ENCODE data around the gene GTF2IRD1.
"Not testable (repeated sequence)": the region's sequence is repeated elsewhere in the genome, so short reads cannot be mapped to it uniquely, and the experiment has no call there.

GTF2IRD1 gene

DNA sequence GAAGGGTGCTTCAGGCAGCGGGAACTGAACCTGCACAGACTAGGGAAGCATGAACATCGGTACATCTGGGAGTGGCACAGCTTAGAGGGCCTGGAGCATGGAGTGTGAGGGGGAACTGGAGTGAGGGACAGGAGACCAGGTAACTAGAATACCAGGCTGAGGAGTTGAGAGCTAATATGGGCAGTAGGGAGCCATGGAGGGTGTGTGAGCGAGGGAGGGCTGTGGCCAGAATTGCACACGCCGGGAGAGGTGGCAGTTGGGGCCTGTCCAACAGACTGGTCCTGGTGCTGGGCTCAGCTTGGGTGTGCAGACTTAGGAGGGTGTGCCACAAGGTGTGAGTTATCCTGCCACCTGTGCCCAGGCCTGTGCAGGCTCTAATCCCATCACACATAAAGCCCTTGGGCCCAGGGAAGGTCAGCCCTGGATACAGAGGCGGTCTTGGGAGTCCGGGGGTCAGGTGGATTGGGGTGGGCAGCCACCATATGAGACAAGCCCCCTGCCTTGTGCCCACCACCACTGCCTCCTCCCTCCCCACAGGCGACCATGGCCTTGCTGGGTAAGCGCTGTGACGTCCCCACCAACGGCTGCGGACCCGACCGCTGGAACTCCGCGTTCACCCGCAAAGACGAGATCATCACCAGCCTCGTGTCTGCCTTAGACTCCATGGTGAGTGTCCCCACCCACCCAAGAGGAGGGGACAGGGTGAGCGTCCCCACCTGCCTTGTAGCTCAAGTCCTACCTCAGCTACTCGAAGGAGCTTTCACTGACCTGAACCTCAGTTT is 54.0 kb downstream of the GTF2IRD1 start:
- in situ Hi-C loops (cut with HindIII; ENCODE audit: low sequenced_read_pairs) = no loop called here

DNA sequence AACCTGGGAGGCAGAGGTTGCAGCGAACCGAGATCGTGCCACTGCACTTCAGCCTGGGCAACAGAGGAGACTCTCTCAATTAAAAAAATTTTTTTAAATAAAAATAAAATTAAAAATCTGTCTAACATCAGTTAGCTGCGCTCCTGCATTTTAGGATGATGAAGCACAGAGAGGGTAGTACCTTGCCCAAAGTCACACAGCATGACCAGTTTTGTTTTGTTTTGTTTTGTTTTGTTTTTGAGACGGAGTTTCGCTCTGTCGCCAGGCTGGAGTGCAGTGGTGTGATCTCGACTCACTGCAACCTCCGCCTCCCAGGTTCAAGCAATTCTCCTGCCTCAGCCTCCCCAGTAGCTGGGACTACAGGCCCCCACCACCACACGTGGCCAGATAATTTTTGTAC is 55.7 kb downstream of the GTF2IRD1 start:
- in situ Hi-C loops (cut with HindIII; ENCODE audit: low sequenced_read_pairs) = not testable (repeated sequence)

DNA sequence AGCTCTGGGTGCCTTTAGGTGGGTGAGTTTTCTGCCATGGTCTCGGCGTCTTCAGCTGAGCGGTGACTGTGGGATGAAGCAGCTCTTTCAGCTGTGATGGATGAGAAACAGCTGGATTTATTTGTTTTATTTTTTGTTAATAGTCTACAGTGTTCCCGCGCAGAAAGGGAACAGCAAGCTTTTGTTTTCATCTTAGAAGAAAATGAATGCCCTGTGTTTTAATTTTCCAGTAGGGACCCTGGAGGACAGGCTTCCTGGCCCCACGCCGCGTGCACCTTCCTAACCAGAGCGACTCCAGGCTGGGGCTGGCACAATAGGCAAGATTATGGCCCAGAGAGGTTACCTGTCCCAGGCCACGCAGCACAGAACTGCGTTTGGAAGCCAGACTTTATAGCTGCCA is 57.6 kb downstream of the GTF2IRD1 start:
- in situ Hi-C loops (cut with HindIII; ENCODE audit: low sequenced_read_pairs) = no loop called here

DNA sequence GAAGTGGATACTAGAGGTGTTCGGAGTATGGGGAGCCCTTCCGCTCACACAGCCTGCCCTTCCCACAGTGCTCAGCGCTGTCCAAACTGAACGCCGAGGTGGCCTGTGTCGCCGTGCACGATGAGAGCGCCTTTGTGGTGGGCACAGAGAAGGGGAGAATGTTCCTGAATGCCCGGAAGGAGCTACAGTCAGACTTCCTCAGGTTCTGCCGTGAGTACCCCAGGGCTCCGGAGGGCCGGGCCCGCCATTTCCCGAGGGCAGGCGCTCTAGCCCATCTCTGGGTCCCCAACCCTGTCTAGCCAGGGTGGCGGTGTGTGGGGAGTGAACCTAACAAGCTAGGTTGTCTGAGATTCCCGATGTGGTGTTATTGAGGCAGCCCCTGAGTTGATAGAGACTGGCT is 59.1 kb downstream of the GTF2IRD1 start:
- in situ Hi-C loops (cut with HindIII; ENCODE audit: low sequenced_read_pairs) = no loop called here

DNA sequence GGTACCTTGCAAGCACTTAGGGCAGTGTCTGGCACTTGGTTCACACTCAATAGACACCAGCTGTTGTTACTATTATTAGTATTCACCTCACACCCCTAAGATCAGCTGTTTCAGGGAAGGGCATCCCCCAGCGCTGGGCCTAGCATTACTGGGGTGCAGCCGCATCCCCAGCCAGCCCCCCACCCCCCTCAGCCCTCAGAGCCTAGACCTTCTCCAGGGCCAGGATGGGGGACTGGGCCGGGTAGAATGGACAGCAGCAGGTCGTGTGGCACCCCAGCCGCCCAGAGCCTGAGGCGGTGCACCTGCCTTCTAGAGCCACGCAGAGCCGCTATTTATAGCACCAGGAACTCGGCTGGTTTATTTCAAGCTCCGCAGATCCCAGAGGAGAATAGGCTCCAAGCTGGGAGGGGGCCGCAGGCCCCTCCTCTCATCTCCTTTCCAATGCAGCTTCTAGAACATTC is 60.5 kb downstream of the GTF2IRD1 start:
- in situ Hi-C loops (cut with HindIII; ENCODE audit: low sequenced_read_pairs) = no loop called here

DNA sequence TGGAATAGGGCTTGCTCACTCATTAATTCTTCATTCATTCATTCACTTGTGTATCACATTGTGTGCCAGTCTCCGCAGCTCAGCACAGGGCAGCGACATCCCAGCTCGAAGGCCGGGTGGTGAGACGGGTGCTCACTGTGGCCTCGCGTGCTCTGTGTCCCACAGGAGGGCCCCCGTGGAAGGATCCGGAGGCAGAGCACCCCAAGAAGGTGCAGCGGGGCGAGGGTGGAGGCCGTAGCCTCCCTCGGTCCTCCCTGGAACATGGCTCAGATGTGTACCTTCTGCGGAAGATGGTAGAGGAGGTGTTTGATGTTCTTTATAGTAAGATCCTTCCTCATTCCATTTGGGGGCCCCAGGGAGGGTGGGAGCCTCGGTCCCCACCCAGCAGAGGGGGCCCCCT is 61.6 kb downstream of the GTF2IRD1 start:
- in situ Hi-C loops (cut with HindIII; ENCODE audit: low sequenced_read_pairs) = no loop called here

DNA sequence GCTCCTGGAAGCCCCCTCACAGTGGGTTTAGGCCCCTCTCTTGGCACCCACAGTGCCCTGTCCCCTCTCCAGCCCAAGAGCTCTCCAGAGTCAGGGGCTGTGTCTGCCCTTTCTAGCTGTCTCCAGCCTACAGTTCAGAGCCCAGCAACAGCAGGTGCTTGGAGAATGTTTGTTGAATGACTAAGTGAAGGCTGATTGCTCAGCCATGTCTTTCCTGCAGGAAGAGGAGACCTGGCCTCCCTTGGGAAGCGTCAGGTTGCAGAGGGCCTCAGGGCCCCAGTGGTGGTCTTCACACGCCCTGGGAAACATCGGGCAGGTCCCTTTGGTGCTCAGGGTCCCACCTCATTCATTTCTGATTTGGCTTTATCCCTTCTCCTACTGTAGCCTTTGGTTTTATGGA is 62.5 kb downstream of the GTF2IRD1 start:
- in situ Hi-C loops (cut with HindIII; ENCODE audit: low sequenced_read_pairs) = no loop called here

DNA sequence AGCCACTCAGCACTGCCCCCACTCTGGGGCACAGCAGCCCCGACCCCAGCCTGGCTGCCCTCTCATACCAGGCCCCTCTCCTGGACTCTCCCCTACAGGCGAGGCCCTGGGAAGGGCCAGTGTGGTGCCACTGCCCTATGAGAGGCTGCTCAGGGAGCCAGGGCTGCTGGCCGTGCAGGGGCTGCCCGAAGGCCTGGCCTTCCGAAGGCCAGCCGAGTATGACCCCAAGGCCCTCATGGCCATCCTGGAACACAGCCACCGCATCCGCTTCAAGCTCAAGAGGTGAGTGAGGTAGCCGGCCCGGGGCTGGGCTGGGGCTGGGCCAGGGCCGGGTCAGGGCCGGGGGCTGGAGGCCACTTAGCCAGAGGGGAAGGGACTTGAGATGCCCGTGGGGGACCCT is 64.3 kb downstream of the GTF2IRD1 start:
- in situ Hi-C loops (cut with HindIII; ENCODE audit: low sequenced_read_pairs) = no loop called here

DNA sequence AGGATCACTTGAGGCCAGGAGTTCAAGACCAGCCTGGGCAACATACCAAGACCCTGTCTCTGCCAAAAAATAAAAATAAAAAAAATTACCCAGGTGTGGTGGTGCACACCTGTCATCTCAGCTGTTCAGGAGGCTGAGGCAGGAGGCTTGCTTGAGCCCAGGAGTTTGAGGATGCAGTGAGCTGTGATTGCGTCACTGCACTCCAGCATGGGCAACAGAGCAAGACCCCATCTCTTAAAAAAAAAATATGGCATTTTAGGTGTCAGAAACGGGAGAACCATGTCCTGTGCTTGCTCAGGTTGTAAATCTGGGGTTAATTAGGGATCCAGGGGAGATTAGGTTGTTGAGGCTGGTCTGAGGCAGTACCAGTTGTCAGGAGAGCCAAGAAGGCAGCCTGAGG is 64.9 kb downstream of the GTF2IRD1 start:
- in situ Hi-C loops (cut with HindIII; ENCODE audit: low sequenced_read_pairs) = no loop called here

DNA sequence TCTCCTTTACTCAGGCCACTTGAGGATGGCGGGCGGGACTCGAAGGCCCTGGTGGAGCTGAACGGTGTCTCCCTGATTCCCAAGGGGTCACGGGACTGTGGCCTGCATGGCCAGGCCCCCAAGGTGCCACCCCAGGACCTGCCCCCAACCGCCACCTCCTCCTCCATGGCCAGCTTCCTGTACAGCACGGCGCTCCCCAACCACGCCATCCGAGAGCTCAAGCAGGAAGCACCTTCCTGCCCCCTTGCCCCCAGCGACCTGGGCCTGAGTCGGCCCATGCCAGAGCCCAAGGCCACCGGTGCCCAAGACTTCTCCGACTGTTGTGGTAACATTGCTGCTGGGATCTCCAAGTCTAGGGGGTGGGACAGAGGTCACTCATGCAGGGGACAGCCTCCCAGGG is 65.7 kb downstream of the GTF2IRD1 start:
- in situ Hi-C loops (cut with HindIII; ENCODE audit: low sequenced_read_pairs) = no loop called here

DNA sequence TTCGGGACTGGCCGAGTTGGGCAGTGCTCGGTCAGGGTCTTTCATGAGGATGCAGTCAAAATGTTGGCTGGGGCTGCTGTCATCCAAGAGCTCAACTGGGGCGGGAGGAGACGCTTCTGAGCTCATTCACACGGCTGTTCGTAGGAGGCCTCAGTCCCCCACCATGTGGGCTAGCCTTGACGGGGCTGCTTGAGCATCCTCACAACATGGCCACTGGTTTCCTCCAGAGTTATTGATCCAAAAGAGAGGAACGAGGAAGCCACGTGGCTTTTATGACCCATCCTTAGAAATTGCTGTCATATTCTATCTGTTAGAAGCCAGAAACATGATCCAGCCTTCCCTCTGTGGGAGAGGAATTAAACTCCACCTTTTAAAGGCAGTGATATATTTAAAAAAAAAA is 68.1 kb downstream of the GTF2IRD1 start:
- in situ Hi-C loops (cut with HindIII; ENCODE audit: low sequenced_read_pairs) = no loop called here

DNA sequence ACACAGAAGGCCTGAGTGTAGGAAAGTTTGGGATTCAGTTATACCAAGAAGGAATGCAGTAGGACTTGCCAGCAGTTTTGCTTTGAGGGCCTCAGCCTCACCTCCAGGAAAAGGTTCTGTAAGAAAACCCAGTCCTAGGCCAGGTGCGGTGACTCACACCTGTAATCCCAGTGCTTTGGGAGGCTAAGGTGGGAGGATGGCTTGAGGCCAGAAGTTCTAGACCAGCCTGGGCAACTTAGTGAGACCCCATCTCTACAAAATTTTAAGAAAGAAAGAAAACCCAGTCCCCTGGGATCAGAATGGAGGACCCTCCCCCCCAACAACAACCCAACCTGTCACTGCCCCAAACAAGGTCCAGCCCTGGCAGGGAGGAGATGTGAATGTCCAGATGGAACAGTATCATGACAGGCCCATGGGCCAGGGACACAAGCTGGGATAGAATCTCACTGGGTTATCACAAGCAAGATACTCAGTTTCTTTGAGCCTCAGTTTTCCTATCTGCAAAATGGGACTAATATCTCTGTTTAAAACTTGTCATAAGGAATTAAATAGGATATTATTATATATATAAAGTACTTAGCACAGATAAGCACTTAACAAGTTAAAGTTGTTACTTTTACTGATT is 68.7 kb downstream of the GTF2IRD1 start:
- in situ Hi-C loops (cut with HindIII; ENCODE audit: low sequenced_read_pairs) = no loop called here

DNA sequence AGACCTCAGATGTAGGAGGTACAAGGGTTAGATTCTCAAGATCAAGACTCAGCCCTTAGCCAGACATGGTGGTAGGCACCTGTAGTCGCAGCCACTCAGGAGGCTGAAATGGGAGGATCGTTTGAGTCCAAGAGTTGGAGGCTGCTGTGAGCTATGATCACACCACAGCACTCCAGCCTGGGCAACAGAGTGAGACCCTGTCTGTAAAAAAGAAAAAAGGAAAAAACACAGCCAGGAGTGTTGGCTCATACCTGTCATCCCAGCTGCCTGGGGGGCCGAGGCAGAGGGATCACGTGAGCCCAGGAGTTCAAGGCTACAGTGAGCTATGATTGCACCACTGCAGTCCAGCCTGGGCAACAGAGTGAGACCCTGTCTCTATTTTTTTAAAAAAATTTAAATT is 69.3 kb downstream of the GTF2IRD1 start:
- in situ Hi-C loops (cut with HindIII; ENCODE audit: low sequenced_read_pairs) = no loop called here

DNA sequence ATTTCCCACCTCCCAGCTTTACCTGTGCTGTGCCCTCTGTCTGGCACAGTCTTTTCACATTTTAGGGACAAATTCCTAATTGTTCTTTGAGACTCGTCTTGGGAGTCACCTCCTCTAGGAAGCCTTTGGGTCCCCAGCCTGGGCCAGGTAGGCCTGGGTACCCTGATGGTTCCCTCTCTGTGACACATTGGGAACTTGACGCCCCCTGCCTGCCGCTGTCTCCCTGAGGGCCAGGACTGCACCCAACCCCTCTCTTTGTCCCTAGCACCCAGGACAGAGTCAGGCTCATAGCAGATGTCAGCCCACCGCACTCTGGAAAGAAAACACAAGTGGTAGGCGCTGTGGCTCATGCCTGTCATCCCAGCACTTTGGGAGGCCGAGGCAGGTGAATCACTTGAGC is 71.4 kb downstream of the GTF2IRD1 start:
- in situ Hi-C loops (cut with HindIII; ENCODE audit: low sequenced_read_pairs) = no loop called here

DNA sequence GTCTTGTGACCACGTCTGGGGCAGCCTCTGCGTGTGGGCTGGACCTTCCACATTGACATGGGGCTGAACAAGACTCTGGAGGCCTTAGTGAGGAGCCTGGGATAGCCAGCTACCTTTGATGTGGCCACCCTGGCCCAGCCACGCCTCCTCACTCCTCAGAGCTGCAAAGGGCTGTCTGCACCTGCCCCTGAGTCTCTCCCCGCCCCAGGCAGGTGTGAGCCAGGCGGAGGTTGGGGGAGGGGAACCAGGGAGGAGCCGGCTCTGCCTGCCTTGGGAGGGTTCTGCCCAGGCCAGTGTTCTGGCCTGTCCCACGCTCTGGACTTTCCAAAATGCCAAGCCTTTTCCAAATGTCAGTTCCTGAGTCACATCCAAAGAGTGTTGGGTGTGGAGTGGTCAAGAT is 72.2 kb downstream of the GTF2IRD1 start:
- in situ Hi-C loops (cut with HindIII; ENCODE audit: low sequenced_read_pairs) = no loop called here

DNA sequence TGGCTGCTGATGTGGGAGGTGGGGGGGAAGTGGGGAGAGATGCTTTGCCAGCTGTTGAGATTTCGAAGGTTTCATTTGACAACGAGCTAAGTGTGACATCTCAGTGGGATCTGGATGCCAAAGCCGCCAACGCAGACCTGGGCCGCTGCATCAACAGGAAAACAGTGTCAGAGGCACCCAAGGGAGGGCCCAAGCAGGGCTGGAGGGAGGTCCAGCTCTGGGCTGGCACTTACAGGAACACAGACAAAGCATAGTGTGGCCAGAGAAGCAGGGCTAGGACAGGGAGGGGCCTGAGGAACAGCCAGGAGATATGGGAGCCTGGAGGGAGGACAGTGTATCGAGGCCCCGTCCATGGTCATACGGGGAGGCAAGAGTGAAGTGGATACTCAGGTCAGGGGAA is 73.1 kb downstream of the GTF2IRD1 start:
- in situ Hi-C loops (cut with HindIII; ENCODE audit: low sequenced_read_pairs) = no loop called here

DNA sequence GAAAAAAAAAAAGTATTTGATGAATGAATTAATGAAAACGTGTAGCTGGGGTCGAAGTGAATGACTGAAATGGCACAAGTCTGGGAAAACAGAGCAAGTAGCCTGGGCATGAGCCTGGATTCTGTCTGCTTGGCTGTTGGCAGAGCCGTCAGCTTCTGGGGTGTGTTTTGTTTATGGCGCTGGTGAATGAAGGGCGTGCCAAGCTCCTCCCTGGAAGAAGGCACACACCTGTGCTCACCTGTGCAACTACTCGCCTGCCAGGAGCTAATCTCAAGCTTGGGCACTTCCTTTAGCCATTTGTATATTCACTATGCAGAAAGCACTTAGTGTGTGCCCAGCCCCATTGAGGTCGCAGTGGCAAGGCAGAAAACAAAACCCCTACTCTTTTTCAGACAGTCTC is 74.1 kb downstream of the GTF2IRD1 start:
- in situ Hi-C loops (cut with HindIII; ENCODE audit: low sequenced_read_pairs) = no loop called here

DNA sequence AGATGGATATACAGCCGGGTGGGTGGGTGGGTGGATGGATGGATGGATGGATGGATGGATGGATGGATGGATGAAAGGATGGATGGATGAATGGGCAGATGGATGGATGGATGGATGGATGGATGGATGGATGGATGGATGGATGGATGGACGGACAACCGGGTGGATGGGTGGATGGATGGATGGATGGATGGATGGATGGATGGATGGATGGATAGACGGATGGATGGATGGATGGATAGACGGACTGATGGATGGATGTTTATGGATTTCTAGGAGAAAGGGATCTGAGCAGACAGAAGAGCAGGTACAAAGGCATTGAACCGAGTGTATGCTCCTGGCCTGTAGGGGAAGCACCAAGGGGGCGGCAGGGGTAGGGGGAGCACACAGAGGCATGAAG is 75.1 kb downstream of the GTF2IRD1 start:
- in situ Hi-C loops (cut with HindIII; ENCODE audit: low sequenced_read_pairs) = not testable (repeated sequence)

DNA sequence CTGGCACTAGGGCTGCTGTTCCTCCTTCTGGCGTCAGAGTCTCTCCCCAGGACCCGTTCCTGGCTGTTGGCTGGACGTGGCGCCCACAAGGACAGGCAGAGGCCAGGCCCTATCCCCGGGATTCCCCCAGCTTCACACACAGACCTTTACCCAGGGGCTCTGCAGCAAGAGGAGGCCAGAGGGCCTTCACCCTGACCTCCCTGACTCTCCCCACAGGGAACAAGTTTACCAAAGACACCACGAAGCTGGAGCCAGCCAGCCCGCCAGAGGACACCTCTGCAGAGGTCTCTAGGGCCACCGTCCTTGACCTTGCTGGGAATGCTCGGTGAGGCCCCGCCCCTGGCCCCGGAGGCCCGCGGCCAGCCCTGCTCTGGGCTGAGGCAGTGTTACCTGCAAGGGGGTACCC is 82.2 kb downstream of the GTF2IRD1 start:
- in situ Hi-C loops (cut with HindIII; ENCODE audit: low sequenced_read_pairs) = no loop called here

DNA sequence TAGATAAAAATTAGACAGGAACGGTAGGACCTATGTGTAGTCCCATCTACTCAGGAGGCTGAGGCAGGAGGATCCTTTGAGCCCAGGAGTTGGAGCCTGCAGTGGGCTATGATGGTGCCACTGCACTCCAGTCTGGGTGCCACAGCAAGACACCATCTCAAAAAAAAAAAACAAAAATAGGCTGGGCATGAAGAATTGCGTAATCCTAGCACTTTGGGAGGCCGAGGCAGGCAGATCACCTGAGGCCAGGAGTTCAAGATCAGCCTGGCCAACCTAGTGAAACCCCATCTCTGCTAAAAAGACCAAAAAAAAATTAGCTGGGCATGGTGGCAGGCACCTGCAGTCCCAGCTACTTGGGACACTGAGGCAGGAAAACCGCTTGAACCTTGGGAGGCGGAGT is 88.2 kb downstream of the GTF2IRD1 start:
- in situ Hi-C loops (cut with HindIII; ENCODE audit: low sequenced_read_pairs) = not testable (repeated sequence)

DNA sequence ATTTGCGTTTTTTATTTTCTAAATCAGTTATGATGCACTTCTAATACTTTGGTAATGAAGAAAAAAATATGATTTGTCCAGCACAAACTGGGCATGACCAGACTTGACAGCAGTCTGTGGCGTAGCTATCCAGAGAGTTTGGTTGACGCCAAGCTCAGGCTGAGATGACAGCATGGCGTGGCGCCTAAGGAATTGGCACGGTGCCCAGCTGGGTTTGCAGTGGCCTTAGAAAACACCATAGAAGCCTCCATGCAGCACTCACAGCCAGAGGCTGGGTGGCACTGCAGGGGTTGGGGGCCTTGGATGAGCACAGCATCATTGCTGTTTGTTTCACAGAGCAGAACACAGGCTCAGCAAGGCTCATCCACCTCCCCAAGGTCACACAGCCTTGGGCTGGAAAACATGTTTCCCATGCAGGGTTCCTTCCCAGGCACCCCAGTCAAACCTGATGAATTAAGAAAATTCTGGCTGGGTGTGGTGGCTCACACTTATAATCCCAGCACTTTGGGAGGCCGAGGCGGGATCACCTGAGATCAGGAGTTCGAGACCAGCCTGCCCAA is 88.9 kb downstream of the GTF2IRD1 start:
- in situ Hi-C loops (cut with HindIII; ENCODE audit: low sequenced_read_pairs) = no loop called here

DNA sequence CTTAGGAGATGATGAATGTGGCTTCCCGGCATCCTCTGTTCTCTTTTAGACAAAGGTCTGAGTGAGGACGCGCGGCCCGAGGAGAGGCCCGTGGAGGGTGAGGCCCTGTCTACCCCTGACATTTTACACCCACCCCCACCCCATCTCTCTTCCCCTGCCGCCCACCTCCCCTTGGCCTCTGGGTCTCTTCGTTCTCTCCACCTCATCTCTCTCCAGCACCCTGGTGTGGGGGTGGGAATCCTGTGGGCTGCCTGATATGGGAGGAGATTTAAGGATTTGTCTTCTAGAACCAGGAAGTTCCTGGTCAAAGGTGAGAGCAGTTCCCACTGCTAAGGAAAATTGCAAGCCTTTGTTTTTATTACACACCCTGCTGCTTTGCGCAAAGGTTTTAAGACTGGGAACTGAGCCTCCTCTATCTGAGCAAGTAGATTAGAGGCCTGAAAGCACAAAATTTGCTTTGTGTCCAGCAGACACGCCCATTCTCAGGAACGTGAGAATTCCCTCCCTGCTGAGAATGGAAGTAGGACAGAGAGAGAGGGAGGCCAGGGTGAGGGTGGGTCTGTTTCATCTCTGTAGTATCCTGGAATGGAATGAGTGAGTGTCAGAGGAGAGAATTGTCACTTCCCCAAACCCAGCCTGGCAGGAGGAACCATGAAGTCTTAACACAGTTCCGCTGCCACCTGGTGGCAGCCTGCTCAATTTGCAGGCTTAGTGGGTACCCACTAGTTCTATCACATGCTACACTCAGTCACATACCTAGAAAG is 91.2 kb downstream of the GTF2IRD1 start:
- in situ Hi-C loops (cut with HindIII; ENCODE audit: low sequenced_read_pairs) = no loop called here

Measured in DLD1 (cell line).